Right forelimb (tissue), 1 donor: ENCODE measurements around the gene GNPTAB.
"Not testable (repeated sequence)": the region's sequence is repeated elsewhere in the genome, so short reads cannot be mapped to it uniquely, and the experiment has no call there.

Experiments
- DNase-seq: peaks from one replicate; pipeline ENCODE4 v3.0.0-alpha.2; 2018

Gene GNPTAB

DNA sequence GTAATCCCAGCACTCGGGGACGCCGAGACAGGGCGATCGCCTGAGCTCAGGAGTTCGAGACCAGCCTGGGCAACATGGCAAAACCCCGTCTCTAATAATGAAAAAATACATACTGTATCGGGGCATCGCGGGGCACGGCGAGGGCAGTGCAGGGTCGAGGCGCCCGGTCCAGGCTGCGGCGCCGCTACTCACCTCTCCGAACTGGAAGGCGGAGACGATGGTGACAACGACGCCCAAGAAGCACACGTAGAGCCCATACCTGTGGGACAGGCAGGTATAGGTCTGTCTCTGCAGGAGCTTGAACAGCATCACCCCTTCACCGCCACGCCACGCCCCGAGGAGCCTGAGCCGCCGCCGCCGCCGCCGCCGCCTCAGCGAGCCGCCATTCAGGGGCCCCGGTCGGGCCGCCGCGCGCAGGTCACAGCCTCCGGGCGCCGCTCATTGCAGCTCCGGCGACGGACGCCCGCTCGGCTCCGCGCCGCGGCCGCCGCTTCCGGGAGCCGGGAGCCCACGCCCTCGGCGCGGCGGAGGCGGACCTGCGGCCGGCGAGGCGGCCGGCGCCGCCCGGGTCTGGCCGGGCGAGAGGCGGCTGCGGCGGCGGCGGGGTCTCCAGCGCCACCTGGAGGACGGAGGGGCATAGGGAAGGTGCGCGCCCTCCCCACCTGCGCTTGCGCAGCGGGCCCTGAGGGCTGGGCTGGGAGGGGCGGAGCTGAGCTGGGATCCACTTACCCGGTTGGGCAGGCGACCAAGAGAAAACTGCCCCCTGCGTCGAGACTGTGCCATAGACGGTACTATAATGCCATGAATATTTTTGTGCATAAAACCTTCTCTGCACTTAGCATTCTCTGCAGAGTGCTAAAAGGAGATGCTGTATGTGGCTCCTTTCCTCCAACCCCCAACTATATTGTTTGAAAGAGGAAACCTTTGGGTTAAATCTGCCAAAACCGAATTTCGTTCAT lies at the start of gene GNPTAB:
Gene GNPTAB, minus strand, starts transcription at position 593 of the 959 bp plus-strand sequence. Its CDS starts 284 bp downstream, at position 309.
- DNase-seq: peak; percentile 95

DNA sequence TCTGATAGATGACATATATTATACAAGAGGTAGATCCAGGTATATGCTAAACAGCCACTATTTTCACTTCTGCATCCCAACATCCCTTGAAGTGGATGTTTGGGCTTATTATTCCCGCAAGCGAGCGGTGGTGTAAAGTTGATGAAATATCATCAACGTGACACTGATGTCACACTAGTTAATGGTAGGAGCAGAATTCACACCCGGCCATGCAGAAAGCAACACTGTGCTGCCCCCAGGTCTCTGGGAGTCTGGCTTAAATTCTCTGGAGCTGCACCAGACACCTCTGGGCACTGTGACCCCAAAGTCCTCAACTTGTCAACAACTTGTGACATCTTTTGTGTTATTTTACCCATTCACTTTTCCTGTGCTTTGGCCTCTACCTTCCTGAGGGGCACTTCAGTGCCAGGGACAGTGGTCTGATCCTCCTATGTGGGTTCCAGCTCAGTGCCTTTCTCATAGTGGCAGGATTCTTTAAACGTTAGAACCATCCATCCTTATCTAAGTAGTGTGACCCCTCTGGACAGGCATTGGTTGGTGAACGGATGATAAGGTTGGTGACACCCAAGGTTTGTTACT lies 47.6 kb upstream of the GNPTAB start:
- DNase-seq: no peak

DNA sequence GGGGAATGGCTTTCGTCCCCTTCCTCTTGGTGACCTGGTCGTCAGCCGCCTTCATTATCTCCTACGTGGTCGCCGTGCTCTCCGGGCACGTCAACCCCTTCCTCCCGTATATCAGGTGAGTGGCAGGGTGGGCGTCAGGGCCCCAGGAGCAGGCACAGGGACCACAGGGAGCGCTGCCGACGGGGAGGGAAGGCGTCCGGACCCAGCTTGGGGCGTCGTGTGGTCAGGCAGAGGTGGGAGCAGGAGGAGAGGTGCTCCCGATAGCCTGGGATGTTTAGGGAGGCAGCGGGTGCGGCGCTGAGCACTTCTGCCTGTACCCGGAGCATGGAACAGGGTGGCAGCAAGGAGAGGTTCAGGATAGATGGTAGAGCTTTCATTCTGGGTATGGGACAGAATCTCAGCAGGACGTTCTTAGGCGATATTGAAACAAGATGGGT lies 47.1 kb upstream of the GNPTAB start:
- no peak for DNase-seq

DNA sequence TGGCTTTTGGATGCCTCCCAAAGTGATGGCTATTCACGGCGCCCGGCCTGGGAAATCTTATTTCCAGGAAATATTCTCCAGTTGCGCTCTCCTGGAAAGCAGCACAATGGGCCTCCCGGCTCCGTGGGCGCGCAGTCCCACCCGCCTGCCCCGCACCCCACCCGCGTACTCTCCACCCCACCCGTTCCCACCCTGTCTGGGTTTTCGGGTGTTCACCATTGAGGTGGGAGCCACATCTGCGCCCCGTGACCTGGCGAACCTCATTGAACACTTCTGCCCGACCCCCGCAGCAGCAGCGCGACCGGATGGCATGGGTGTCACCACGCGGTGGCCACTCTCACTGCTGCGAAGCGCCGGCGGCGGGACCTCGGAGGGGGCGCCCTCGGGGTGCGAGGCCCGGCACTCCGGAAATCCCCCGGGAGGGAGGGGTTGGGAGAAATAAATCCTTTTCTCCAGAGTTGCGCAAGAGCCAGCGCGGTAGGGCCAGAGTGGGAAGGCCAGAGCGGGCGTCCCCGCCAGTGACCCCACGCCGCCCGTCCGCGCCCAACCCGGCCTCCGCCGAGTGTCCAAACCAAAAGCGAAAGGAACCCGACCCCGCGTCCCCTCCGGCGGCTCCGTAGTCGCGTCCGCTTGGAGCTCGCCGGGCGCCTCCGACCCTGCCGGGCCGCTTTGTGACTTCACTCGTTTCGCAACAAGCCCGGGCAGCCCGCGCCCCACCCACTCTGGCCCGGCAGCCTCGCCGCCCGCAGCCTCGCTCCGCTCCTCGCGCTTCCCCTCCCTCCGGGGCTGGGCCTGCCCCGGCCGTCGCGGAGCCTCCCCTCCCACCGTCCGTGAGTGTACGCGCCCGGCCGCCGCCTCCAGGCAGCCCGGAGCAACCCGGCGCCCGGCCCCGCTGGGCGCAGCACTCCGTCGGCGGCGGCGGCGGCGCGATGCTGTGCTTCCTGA lies 46.4 kb upstream of the GNPTAB start, which contains the start of gene DRAM1:
Gene DRAM1, plus strand, starts transcription at position 720 of the 945 bp plus-strand sequence. Its CDS starts 210 bp downstream, at position 930.
- DNase-seq: peak; percentile 88

DNA sequence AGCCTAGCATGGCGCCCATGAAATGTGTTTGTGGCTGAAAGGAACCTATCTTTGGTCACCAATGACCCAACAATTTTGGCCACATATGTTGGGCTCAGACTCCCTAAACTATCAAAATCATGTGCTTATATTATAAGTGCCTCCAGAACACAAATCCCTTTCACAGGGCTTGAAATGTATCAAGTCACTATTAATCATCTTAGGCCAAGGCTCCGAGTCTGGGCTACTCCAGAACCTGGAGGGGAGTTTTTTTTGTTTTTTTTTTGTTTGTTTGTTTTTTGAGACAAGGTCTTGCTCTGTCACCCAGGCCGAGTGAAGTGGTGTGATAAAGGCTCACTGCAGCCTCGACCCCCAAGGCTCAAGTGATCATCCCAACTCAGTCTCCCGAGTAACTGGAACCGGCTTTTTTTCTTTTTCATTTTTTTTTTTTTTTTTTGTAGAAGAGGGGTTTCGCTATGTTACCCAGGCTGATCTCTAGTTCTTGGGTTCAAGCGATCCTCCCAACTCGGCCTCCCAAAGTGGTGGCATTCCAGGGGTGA lies 45.6 kb upstream of the GNPTAB start:
- DNase-seq: no peak

DNA sequence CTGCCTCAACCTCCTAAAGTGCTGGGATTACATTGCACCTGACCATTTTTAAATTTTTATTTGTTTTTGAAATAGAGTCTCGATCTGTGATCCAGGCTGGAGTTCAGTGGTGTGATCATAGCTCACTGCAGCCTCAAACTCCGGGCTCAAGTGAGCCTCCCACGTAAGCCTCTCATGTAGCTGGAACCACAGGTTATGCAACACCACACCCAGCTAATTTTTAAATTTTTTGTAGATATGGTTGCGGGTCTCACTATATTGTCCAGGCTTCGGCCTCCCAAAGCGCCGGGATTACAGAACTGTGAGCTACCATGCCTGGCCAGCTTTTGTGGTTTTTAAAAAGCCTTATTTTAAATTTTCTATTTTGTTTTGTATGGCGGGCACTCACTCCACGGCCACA lies 44.4 kb upstream of the GNPTAB start:
- no peak for DNase-seq

DNA sequence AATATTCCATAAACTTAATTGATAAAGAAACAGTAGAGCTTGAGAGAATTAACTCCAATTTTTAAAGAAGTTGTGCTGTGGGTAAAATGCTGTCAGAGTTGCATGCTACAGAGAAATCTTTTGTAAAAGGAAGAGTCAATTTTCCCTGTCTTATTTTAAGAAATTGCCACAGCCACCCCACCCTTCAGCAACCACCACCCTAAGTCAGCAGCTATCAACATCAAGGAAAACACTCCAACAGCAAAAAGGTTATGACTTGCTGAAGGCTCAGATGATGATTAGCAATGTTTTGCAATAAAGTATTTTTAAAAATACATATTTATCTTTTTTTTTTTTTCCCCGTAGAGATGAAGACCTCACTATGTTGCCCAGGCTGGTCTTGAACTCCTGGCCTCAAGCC lies 40.2 kb upstream of the GNPTAB start:
- no peak for DNase-seq

DNA sequence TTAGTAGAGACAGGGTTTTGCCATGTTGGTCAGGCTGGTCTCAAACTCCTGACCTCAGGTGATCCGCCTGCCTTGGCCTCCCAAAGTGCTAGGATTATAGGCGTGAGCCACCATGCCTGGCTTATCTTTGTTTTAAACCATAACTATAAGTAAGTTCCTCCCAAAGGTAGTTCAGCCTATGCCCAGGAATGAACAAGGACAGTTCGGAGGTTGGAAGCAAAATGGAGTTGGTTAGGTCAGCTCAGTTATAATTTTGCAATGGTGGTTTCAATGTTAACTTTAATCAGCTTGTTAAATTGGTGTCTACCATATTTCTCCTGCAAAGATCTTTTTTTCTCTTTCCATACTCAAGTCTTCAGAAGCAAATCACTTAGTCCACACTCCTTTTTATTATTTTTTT lies 36.9 kb upstream of the GNPTAB start:
- not testable (repeated sequence) for DNase-seq

DNA sequence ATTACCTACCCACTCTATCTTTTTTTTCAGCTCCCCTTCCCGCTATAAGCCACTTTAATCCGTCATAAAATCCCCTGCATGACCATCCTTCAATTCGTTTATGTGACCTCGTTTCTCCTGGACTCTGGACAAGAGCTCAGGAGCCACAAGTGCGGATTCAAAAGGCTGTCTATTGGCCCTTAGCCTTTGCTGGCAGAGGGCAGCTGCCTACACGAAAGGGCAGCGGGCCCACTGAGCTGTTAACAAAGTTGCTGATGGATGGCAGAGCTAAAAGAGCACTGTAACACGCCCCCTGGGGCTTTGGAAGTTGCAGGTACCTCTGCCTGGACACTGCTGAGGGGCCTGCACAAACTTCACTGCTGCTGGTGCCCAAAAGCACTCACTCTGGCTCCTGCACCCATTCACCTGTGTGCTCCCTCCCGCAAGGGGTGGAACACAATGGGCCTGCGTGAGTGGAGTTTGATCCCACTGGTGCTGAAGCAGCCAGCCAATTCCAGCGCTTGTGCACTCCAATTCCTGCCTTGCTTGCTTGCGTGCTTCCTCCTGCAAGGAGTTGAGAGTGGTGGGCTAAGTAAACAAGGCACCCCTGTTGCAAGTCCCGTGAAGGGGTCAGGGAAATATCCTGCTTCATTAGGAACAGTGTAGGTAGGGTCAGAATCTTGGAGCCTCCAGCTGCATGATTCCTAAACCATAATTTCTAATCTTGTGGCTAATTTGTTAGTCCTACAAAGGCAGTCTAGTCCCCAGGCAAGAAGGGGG lies 36.0 kb upstream of the GNPTAB start:
- DNase-seq: no peak

DNA sequence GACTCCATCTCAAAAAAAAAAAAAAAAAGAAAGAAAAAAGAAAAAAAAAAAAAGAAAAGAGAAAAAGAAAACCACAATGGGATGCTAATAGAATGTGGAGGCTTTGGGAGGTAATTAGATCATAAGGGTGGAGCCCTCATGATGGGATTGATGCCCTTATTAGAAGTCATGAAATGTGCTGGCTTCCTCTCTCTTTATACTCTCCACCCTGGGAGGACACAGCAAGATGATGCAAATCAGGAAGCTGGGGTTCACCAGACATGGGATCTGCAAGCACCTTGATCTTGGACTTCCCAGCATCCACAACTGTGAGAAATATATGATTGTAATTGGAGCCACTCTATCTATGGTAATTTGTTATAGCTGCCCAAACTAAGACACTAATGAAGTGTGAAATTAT lies 33.2 kb upstream of the GNPTAB start:
- no peak for DNase-seq

DNA sequence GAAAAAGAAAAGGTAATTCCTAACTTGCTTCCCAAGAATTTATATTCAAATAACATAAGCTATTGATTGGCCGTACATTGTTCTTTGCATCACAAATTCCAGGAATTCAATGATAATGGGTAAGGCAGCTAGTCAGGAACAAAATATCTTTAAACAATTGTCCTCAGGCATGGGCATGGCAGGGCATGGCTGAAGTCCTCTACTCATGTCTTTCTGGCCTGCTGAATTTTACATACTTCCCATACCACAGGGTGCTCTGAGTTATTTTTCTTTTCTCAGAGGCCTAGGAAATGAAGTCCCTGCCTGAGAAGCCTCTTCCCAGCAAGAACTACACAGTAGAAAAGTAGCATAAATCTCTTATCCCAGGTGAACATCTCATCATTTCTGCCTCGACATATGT lies 31.5 kb upstream of the GNPTAB start:
- DNase-seq: no peak

DNA sequence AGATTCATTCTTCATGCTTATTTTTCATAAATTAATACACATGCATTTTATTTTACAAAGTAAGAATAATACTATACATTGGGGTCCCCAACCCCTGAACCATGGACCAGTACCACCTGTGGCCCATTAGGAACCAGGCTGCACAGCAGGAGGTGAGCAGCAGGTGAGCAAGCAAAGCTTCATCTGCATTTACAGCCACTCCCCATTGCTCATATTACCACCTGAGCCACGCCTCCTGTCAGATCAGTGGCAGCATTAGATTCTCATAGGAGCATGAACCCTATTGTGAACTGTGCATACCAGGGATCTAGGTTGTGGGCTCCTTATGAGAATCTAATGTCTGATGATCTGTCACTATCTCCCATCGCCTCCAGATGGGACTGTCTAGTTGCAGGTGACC lies 30.9 kb upstream of the GNPTAB start:
- not testable (repeated sequence) for DNase-seq

DNA sequence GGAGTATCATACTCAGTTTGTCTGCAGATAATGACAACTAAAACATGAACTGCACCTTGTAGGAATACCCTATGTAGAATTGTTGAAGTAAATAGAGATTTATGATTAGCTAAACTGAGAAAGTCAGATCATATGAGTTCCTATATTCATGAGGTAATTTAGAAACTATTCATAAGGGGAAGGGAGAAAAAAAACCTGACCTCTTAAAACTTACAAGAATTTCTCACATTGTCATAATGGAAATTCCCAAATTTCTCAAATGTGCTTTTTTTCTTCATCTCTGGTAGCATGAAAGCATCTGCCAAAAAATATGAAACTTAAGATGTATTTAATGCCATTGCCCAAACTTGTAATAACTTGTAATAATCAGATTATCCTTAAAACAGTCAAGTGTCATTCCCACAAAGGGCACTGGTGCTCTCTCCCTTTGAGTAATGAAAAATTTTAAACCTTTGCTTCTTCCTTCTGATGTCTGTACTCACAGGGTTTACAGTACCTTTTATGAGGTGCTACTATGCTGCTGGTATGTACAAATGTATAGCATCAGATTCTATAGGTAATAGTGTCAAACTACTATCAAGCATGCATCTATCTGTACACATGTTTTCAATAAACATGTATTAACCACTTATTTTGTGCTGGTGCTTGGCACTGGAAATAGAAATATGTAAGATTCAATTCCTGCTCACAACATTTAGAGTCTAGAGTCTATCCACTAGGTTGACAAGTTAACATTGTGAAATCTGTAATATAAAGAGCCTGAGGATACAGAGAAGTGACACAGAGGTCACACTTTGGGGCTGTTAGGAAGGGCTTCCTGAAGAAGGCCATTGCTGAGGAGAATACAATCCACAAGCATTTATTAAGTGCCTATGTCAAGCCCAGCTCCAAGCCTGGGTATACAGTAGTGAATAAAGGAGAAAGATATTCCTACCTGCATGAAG lies 29.2 kb upstream of the GNPTAB start:
- no peak for DNase-seq

DNA sequence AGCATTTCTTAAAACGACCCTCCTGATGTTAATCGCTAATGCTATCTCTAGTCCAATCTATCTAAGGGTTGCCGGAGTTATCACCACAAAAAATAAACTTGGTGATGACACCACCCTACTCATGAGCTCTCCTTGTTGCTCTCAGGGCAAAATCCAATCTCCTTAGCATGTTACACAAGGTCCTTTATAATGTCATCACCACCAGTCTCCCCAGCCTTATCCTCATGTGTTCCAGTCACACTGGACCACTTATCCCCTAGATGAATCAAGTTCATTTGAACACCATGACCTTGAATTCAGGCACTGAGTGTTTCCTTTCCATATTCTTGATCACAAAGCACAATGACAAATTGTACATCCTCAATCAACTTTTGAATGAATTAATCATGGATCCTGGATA lies 27.6 kb upstream of the GNPTAB start:
- DNase-seq: no peak

DNA sequence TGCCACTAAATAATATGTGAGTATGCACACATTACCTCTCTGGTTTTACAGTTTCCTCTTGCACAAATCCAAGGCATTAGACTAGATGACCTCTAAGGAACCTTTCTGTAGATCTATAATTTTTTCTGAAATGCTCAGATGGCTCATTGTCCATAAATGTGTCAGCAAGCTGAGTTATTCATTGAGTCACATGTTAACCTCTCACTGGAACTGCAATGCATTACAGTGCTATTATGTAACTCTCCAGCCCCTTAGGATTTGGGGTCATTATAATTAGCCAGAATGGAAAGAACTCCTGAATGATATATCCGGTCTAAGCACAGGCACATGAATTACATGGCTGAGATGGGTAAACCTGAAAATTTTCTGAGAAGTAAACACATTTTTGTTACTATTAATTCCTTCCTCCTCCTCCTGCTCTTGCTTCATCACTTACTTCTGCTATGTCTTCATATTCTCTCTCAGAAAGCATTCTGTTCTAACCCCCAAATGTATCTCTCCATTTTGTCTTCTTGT lies 26.3 kb upstream of the GNPTAB start:
- no peak for DNase-seq

DNA sequence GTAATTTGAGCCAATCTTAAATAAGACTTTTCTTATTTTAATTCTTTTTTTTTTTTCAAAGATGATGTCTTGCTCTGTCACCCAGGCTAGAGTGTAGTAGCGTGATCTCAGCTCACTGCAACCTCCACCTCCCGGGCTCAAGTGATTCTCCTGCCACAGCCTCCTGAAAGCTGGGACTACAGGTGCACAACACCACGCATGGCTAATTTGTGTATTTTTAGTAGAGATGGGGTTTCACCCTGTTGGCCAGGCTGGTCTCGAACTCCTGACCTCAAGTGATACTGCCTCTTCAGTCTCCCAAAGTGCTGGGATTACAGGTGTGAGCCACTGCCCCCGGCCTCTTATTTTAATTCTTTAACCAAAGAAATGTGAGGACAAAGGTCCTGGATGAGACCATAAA lies 25.9 kb upstream of the GNPTAB start:
- DNase-seq: not testable (repeated sequence)

DNA sequence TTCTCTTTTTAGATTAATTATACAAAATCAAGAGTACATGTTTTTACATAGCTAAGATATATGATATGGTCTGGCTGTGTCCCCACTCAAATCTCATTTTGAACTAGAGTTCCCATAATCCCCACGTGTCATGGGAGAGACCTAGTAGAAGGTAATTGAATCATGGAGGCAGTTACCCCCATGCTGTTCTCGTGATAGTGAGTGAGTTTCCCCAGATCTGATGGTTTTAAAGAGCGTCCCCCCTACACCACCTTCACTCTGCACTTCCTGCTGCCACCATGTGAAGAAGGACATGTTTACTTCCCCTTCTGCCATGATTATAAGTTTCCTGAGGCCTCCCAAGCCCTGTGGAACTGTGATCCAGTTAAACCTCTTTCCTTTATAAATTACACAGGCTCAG lies 25.2 kb upstream of the GNPTAB start:
- DNase-seq: no peak

DNA sequence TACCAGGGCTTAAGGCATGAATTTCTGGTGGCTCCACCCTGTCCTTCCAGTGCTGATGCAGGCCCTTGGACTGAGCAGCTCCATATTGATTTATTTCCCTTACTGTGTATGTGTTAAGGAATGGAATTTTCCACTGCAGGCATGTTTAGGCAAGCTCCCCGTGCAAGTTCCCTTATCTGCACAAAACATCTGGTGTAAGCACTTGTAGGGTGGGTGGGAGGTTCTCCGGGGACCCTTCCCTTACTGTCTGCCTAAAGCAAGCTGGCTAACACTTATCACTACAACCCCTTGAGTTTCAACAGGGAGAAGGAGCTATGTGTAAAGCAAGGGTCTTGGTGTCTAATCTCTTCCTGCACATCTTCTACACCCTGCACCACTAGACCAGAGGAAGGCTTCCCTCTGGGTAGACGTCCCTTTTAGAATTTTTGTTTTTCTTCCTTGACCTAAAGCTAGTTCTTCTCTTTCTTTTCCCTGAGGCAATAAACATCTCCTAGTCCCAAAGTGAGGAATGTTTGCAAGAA lies 24.7 kb upstream of the GNPTAB start:
- no peak for DNase-seq

DNA sequence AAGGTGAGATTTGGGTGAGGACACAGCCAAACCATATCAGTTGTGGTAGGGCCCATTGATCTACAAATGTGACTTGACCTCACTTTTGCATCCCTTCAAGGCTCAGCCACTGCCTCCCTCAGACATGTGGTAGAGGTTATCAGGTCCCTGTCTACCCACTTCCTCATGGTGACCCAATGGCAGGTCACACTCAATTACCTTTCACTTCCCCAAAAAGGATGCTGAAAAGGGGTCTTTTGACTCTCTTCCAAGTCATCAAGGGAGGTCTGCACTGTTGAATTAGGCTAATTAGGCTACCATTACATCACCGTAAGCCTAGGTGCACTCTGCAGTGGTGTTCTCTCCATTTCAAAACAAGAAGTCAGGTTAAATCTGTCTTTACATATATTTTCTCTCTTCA lies 24.0 kb upstream of the GNPTAB start:
- no peak for DNase-seq

DNA sequence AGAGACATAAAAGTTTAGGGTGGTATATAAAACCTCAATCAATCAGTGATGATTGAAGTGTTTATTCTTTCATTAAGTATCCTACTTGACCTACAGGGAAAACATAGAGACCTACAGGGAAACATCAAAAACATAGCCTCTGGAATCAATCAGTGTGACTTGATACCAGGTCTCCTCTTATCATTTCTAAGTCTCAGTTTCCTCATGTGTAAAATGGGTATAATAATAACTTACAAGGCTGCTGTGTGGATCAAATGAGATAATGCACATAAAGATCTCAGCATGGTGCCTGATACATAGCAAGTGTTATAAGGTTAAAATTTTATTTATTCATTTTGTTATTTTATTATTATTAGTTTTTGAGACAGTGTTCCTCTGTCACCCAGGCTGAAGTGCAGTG lies 22.2 kb upstream of the GNPTAB start:
- DNase-seq: no peak
